ENCODE data around the gene ALKBH5.

DNA sequence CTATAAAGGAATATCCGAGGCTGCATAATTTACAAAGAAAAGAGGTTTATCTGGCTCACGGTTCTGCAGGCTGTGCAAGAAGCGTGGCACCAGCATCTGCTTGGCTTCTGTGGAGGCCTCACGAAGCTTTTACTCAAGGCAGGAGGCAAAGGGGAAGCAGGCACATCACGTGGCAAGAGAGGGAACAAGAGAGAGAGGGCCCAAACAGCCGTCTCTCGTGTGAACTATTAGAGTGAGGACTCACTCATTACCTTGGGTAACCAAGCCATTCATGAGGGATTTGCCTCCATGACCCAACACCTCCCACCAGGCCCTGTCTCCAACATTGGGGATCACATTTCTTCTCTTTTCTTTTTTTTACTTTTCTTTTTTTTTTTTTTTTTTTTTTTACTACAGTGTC, 7.5 kb upstream of the ALKBH5 start:
- no peak for TF ChIP-seq CTCF (IDR thresholded peaks at IDR 0.05)
- TF ChIP-seq EZH2 (IDR thresholded peaks at IDR 0.05): no peak

Measured in neural progenitor cell (in vitro differentiated cells).